ENCODE data around the gene LZTR1. TPM values are rescaled to one million over a fixed set of nuclear protein-coding genes. Genes with fewer than 3 reads are reported as not detected.

LZTR1 gene
- total and polyA plus RNA-seq, 2 of the 4 experiments (the other 2 are of a cell fraction) = 22.8 to 41.3 TPM

DNA sequence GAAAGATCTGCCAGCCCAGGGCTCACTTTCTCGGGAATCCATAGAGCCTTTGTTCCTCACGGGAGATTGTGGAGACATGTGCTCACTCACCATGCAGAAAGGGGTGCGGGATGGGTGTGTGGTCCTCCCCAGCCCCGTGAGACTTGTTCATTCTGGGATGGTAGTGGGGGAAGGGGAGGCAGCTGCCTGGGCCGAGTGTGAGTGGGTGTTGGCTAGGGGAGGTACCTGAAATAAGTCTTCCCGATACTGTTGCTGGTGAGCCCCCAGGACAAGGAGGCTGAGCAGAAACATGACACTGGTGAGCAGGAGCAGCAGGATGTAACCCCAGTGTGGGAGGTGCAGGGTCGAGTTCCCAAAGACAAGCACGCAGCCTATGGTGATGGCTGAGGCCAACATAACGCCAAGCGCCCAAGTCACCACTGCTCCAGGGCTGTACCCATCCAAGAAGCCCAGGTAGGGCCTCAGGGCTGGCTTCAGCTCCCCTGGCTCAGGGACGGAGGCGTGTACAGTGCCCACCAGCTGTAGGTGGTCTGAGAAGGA lies 47.5 kb downstream of the LZTR1 start:
- Histone ChIP-seq H3K9me1 (ENCODE audit: insufficient read depth, low read length) (no peaks in the 10 kb centered on the region), H3K23ac (ENCODE audit: low read depth, low read length) (no peak overlapping the region), H3K14ac (replicated peaks; ENCODE audit: low read depth, low read length) (no peak overlapping the region), H3K18ac (ENCODE audit: low read depth, low read length) (no peak overlapping the region), H3K4me1 (ENCODE audit: control insufficient read depth, insufficient read depth, low read length) (peaks cover 3% of the 10 kb centered on the region; the same call in 1 of the 2 replicates), H3K56ac (ENCODE audit: extremely low read depth, insufficient read depth, low read length) (no peak overlapping the region), H3K27me3 (ENCODE audit: control insufficient read depth, insufficient read depth, low read length) (peaks cover 34% of the 10 kb centered on the region), H2BK20ac (ENCODE audit: low read depth, low read length) (no peak overlapping the region), H2BK120ac (ENCODE audit: low read depth, low read length) (no peak overlapping the region), H3K4ac (ENCODE audit: low read depth, low read length) (no peak overlapping the region), H2AFZ (replicated peaks; ENCODE audit: low read length, poor library complexity) (no peak overlapping the region), H3K79me1 (ENCODE audit: low read depth in 1 of 2, low read length in 2 of 2) (no peaks in the 10 kb centered on the region), H3K4me2 (ENCODE audit: low read depth, low read length) (no peak overlapping the region), H3K36me3 (ENCODE audit: control insufficient read depth, insufficient read depth, low read length) (no peaks in the 10 kb centered on the region), H3K9me3 (ENCODE audit: control insufficient read depth, insufficient read depth, low read length) (no peaks in the 10 kb centered on the region), H2BK15ac (ENCODE audit: low read depth, low read length) (no peak overlapping the region), H2AK9ac (replicated peaks; ENCODE audit: low read depth, low read length, poor library complexity) (no peak overlapping the region), H2AK5ac (ENCODE audit: low read depth, low read length) (no peak overlapping the region), H4K20me1 (ENCODE audit: insufficient read depth, low read length) (no peaks in the 10 kb centered on the region), H4K91ac (ENCODE audit: insufficient read depth, low read depth, low read length) (no peak overlapping the region), H4K5ac (ENCODE audit: low read depth, low read length) (no peak overlapping the region), H2BK5ac (ENCODE audit: low read depth, low read length, poor library complexity, severe bottlenecking) (no peak overlapping the region), H3K27ac (ENCODE audit: insufficient read depth, low read length) (no peak overlapping the region), H4K8ac (ENCODE audit: low read depth in 2 of 2, low read length in 2 of 2) (no peak overlapping the region), H3K4me3 (ENCODE audit: insufficient read depth, low read depth, low read length) (no peak overlapping the region), H3K9ac (ENCODE audit: low read depth, low read length) (no peak overlapping the region)
- DNase-seq (no peak), ATAC-seq (ENCODE audit: low read depth) (no peak)
- in situ Hi-C loops (cut with MboI; ENCODE audit: low sequenced_read_pairs) = no loop called here
- POLR2A ChIA-PET (ENCODE audit: unreplicated experiment) = no interaction called here
- 55% methylated on average over 9 of the region's 12 CpGs; no CpG with 5 or more reads in 1 of the 2 experiments for WGBS, 2 experiments (ENCODE audit: extremely low coverage in 2 of 2, insufficient read length in 1 of 2)
- TF ChIP-seq POLR2A (IDR thresholded peaks at IDR 0.05; ENCODE audit: low read depth, low read length) = no peak
- no peak for TF ChIP-seq BHLHE40 (IDR thresholded peaks at IDR 0.05; ENCODE audit: low read depth, low read length)
- TF ChIP-seq MAZ (IDR thresholded peaks at IDR 0.05; ENCODE audit: borderline replicate concordance, low read depth, low read length) = no peak
- no peak for TF ChIP-seq CHD1 (IDR thresholded peaks at IDR 0.05; ENCODE audit: low read depth, low read length)
- TF ChIP-seq, protein P1, sequence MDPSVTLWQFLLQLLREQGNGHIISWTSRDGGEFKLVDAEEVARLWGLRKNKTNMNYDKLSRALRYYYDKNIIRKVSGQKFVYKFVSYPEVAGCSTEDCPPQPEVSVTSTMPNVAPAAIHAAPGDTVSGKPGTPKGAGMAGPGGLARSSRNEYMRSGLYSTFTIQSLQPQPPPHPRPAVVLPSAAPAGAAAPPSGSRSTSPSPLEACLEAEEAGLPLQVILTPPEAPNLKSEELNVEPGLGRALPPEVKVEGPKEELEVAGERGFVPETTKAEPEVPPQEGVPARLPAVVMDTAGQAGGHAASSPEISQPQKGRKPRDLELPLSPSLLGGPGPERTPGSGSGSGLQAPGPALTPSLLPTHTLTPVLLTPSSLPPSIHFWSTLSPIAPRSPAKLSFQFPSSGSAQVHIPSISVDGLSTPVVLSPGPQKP (IDR thresholded peaks at IDR 0.05; ENCODE audit: borderline replicate concordance, low read depth, low read length) = no peak
- TF ChIP-seq, protein P2, sequence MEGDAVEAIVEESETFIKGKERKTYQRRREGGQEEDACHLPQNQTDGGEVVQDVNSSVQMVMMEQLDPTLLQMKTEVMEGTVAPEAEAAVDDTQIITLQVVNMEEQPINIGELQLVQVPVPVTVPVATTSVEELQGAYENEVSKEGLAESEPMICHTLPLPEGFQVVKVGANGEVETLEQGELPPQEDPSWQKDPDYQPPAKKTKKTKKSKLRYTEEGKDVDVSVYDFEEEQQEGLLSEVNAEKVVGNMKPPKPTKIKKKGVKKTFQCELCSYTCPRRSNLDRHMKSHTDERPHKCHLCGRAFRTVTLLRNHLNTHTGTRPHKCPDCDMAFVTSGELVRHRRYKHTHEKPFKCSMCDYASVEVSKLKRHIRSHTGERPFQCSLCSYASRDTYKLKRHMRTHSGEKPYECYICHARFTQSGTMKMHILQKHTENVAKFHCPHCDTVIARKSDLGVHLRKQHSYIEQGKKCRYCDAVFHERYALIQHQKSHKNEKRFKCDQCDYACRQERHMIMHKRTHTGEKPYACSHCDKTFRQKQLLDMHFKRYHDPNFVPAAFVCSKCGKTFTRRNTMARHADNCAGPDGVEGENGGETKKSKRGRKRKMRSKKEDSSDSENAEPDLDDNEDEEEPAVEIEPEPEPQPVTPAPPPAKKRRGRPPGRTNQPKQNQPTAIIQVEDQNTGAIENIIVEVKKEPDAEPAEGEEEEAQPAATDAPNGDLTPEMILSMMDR (conservative IDR thresholded peaks at IDR 0.05; ENCODE audit: low read depth, low read length) = no peak
- TF ChIP-seq CEBPB (IDR thresholded peaks at IDR 0.05; ENCODE audit: low read depth, low read length) = no peak
- TF ChIP-seq RCOR1 (IDR thresholded peaks at IDR 0.05; ENCODE audit: insufficient replicate concordance, low read length) = no peak
- intact Hi-C loops (cut with micrococcal nuclease) = no loop called here
- BruUV-seq (replicated peaks) = no TSS peak
- dilution Hi-C loops (cut with HindIII; ENCODE audit: low sequenced_read_pairs, unreplicated experiment) = no loop called here
- CTCF ChIA-PET = no interaction called here
